Endothelial cell (in vitro differentiated cells): ENCODE measurements around the gene KISS1. TPM values are rescaled to one million over a fixed set of nuclear protein-coding genes. Genes with fewer than 3 reads are reported as not detected.
A peak's percentile ranks its signal among the peaks of the same experiment; 100 is the strongest.

Experiments
- DNase-seq: peaks from one replicate; pipeline ENCODE4 v3.0.0; 2021; ENCODE audit warnings: low spot score
- H3K27ac Mint-ChIP-seq: one replicate; pipeline ENCODE4 v1.8.0; 2021; ENCODE audit warnings: mixed read lengths, inconsistent platforms; ENCODE audit not compliant: unreplicated experiment
- H3K27me3 Mint-ChIP-seq: one replicate; pipeline ENCODE4 v1.8.0; 2021; ENCODE audit warnings: mild to moderate bottlenecking, moderate library complexity, mixed read lengths, inconsistent platforms; ENCODE audit not compliant: unreplicated experiment
- H3K36me3 Mint-ChIP-seq: one replicate; pipeline ENCODE4 v1.8.0; 2021; ENCODE audit warnings: mild to moderate bottlenecking, low read depth, mixed read lengths, inconsistent platforms; ENCODE audit not compliant: unreplicated experiment
- H3K4me1 Mint-ChIP-seq: one replicate; pipeline ENCODE4 v1.8.0; 2021; ENCODE audit warnings: mild to moderate bottlenecking, mixed read lengths, inconsistent platforms; ENCODE audit not compliant: unreplicated experiment
- H3K4me3 Mint-ChIP-seq: one replicate; pipeline ENCODE4 v1.8.0; 2021; ENCODE audit warnings: mild to moderate bottlenecking, mixed read lengths, inconsistent platforms; ENCODE audit not compliant: unreplicated experiment
- H3K9me3 Mint-ChIP-seq: one replicate; pipeline ENCODE4 v1.8.0; 2021; ENCODE audit warnings: mixed read lengths, inconsistent platforms; ENCODE audit not compliant: unreplicated experiment
- total RNA-seq: library from RNA; stranded (reverse); fragmentation: NEBNext Ultra II Directional; extraction: Animal tissue kit (Norgen Biotek cat#: 25700); gene quantifications from one replicate; pipeline ENCODE4 v1.2.1, GENCODE V29; 2021; ENCODE audit not compliant: unreplicated experiment
- TF ChIP-seq, protein P1 (sequence below): fragments of 200-600 bp; sonication (generic); IDR thresholded peaks from one replicate; pipeline ENCODE4 v1.5.0; 2021; ENCODE audit warnings: antibody characterized with exemption; ENCODE audit not compliant: unreplicated experiment

The KISS1 gene
- total RNA-seq, 1 donor from 2014 or later = not detected

DNA sequence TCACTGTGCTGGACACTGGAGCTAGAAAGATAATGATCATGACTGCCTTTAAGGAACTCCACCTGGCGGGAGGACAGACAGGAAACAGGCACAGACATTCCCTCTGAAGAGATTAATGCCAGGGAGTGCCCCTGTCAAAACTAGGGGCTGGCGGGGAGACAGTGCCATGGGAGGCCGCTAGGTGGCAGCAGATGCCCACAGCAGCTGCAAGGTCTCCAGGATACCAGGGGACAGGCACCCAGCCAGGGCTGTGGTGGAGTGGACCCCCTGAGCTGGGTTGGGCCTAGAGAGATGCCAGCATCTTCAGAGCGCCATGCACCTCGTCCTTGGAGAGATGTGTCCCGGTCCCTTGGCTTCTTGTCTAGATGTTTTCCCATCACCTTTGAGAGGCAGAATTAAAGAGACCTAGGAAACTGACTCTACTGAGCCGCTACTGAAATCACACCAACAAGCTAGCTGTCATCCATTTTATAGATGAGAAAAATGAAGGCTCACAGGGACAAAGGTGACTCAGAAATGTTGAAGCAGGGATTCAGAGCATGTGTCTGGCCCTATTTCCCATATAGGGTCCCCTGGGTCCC is 33.7 kb downstream of the KISS1 start:
- Mint-ChIP-seq H3K27ac (no peak overlapping the region), H3K36me3 (no peaks in the 10 kb centered on the region), H3K4me3 (no peak overlapping the region), H3K9me3 (no peaks in the 10 kb centered on the region), H3K4me1 (peaks cover 9% of the 10 kb centered on the region), H3K27me3 (peaks cover 9% of the 10 kb centered on the region)
- DNase-seq = peak; percentile 88
- TF ChIP-seq, protein P1, sequence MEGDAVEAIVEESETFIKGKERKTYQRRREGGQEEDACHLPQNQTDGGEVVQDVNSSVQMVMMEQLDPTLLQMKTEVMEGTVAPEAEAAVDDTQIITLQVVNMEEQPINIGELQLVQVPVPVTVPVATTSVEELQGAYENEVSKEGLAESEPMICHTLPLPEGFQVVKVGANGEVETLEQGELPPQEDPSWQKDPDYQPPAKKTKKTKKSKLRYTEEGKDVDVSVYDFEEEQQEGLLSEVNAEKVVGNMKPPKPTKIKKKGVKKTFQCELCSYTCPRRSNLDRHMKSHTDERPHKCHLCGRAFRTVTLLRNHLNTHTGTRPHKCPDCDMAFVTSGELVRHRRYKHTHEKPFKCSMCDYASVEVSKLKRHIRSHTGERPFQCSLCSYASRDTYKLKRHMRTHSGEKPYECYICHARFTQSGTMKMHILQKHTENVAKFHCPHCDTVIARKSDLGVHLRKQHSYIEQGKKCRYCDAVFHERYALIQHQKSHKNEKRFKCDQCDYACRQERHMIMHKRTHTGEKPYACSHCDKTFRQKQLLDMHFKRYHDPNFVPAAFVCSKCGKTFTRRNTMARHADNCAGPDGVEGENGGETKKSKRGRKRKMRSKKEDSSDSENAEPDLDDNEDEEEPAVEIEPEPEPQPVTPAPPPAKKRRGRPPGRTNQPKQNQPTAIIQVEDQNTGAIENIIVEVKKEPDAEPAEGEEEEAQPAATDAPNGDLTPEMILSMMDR = peak; percentile 95

- H3K4me3 Mint-ChIP-seq = no peak overlapping the region
- no peaks in the 10 kb centered on the region for H3K9me3 Mint-ChIP-seq
- H3K27me3 Mint-ChIP-seq = peaks cover 9% of the 10 kb centered on the region
- no peak overlapping the region for H3K27ac Mint-ChIP-seq
- H3K36me3 Mint-ChIP-seq = no peaks in the 10 kb centered on the region
- TF ChIP-seq, protein P1 = no peak
- no peak for DNase-seq
- H3K4me1 Mint-ChIP-seq = peaks cover 9% of the 10 kb centered on the region
Observed at GRCh38 chr1:204161609-204162493, 34.4 kb downstream of the KISS1 start.

- peaks cover 2% of the 10 kb centered on the region for H3K4me1 Mint-ChIP-seq
- H3K9me3 Mint-ChIP-seq = no peaks in the 10 kb centered on the region
- no peak overlapping the region for H3K27ac Mint-ChIP-seq
- no peak for DNase-seq
- peaks cover 3% of the 10 kb centered on the region for H3K36me3 Mint-ChIP-seq
- peaks cover 11% of the 10 kb centered on the region for H3K27me3 Mint-ChIP-seq
- no peak overlapping the region for H3K4me3 Mint-ChIP-seq
- TF ChIP-seq, protein P1 = no peak
Observed at GRCh38 chr1:204157962-204158361, 38.3 kb downstream of the KISS1 start.

- TF ChIP-seq, protein P1 = no peak
- no peak overlapping the region for H3K4me3 Mint-ChIP-seq
- H3K36me3 Mint-ChIP-seq = peaks cover 3% of the 10 kb centered on the region
- DNase-seq = no peak
- H3K27me3 Mint-ChIP-seq = peaks cover 10% of the 10 kb centered on the region
- no peaks in the 10 kb centered on the region for H3K4me1 Mint-ChIP-seq
- H3K27ac Mint-ChIP-seq = no peak overlapping the region
- no peaks in the 10 kb centered on the region for H3K9me3 Mint-ChIP-seq
Observed at GRCh38 chr1:204155881-204156280, 40.4 kb downstream of the KISS1 start.
